Prostate gland (tissue), 2 donors: Measurements from ENCODE around the gene APOBEC3H.

Experiments used
- POLR2A ChIP-seq: fragments of 450-650 bp; IDR thresholded peaks from one replicate; pipeline ENCODE4 v1.6.1; 2016; ENCODE audit warnings: antibody characterized with exemption, mild to moderate bottlenecking
- TF ChIP-seq, protein P1 (sequence below), 4 experiments: fragments of 200-600 bp in 2 of 4; fragments of 450-650 bp in 2 of 4; sonication (generic) in 2 of 4; IDR thresholded peaks; 1 replicate in 3 of 4; 2 replicates in 1 of 4; pipeline ENCODE4 v1.5.1; 2016 to 2019; ENCODE audit warnings: antibody characterized with exemption in 4 of 4, mild to moderate bottlenecking in 2 of 4, moderate library complexity in 2 of 4

DNA sequence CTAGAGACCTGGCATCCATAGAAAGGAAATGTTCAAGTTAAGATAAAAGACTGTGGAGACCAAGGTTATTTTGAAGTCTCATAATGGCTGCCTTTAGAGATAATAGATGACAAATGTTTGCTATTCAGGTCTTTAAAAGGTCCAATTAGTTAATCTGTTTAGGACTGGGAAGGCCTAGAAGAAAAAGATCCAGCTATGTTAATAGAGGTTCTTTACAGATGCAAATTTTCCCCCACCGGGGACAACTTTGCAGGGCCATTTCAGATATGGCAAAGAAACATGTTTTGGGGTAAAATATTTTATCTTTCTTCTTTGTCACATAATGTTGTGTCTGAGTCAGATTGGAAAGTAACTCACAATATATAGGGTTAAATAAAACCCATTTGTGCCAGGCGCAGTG lies 23.1 kb upstream of the APOBEC3H start:
- TF ChIP-seq POLR2A = no peak
- TF ChIP-seq, protein P1, sequence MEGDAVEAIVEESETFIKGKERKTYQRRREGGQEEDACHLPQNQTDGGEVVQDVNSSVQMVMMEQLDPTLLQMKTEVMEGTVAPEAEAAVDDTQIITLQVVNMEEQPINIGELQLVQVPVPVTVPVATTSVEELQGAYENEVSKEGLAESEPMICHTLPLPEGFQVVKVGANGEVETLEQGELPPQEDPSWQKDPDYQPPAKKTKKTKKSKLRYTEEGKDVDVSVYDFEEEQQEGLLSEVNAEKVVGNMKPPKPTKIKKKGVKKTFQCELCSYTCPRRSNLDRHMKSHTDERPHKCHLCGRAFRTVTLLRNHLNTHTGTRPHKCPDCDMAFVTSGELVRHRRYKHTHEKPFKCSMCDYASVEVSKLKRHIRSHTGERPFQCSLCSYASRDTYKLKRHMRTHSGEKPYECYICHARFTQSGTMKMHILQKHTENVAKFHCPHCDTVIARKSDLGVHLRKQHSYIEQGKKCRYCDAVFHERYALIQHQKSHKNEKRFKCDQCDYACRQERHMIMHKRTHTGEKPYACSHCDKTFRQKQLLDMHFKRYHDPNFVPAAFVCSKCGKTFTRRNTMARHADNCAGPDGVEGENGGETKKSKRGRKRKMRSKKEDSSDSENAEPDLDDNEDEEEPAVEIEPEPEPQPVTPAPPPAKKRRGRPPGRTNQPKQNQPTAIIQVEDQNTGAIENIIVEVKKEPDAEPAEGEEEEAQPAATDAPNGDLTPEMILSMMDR (IDR thresholded peaks at IDR 0.05) = no peak
